A172 (cell line): ENCODE results near the gene PCDHGA5. TPM values are rescaled to one million over a fixed set of nuclear protein-coding genes. Genes with fewer than 3 reads are reported as not detected.
"Not testable (repeated sequence)": the region's sequence is repeated elsewhere in the genome, so short reads cannot be mapped to it uniquely, and the experiment has no call there.

Experiments
- DNase-seq: peaks from one replicate; pipeline ENCODE4 v3.0.0-alpha.2; 2015; ENCODE audit warnings: low spot score
- total RNA-seq: library from RNA; depleted of rRNA; stranded (reverse); fragments of >200 nt; shearing (Covaris generic); gene quantifications from 2 replicates; pipeline ENCODE4 v1.2.3, GENCODE V29; 2014; rRNA removed

The PCDHGA5 gene
- total RNA-seq, 1 experiment from 2014 or later, result 0.48 TPM

DNA sequence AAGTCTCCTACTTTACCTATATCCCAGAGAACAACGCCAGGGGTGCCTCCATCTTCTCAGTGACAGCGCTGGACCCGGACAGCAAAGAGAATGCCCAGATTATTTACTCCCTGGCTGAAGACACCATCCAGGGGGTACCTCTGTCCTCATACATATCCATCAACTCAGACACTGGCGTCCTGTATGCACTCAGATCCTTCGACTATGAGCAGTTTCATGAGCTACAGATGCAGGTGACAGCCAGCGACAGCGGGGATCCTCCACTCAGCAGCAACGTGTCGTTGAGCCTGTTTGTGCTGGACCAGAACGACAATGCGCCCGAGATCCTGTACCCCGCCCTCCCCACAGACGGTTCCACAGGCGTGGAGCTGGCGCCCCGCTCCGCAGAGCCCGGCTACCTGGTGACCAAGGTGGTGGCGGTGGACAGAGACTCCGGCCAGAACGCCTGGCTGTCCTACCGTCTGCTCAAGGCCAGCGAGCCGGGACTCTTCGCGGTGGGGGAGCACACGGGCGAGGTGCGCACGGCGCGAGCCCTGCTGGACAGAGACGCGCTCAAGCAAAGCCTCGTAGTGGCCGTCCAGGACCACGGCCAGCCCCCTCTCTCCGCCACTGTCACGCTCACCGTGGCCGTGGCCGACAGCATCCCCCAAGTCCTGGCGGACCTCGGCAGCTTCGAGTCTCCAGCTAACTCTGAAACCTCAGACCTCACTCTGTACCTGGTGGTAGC, 50.7 kb downstream of the PCDHGA5 start:
- not testable (repeated sequence) for DNase-seq

DNA sequence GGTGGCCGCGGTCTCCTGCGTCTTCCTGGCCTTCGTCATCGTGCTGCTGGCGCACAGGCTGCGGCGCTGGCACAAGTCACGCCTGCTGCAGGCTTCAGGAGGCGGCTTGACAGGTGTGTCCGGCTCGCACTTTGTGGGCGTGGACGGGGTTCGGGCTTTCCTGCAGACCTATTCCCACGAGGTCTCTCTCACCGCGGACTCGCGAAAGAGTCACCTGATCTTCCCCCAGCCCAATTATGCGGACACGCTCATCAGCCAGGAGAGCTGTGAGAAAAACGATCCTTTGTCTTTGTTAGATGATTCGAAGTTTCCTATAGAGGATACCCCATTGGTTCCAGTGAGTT, 51.3 kb downstream of the PCDHGA5 start:
- DNase-seq, result not testable (repeated sequence)

Other genes starting within 250 kb of the PCDHGA5 start
- 0.26 and 1.7 TPM in 2 replicates for gene PCDHB4, start 242.3 kb upstream of the PCDHGA5 start, total RNA-seq
- 45.5 and 52.8 TPM in 2 replicates for gene PCDHB5, start 229.0 kb upstream of the PCDHGA5 start, total RNA-seq
- gene PCDHB6, start 214.1 kb upstream of the PCDHGA5 start, total RNA-seq, result 0.79 and 1.7 TPM in 2 replicates
- gene PCDHB7, start 191.5 kb upstream of the PCDHGA5 start, total RNA-seq, result 5.2 and 6.9 TPM in 2 replicates
- 7.0 and 7.5 TPM in 2 replicates for gene PCDHB8, start 186.4 kb upstream of the PCDHGA5 start, total RNA-seq
- 4.2 and 7.9 TPM in 2 replicates for gene PCDHB16, start 181.8 kb upstream of the PCDHGA5 start, total RNA-seq
- 11.1 and 11.2 TPM in 2 replicates for gene PCDHB9, start 177.0 kb upstream of the PCDHGA5 start, total RNA-seq
- gene PCDHB10, start 171.8 kb upstream of the PCDHGA5 start, total RNA-seq, result 3.9 and 7.1 TPM in 2 replicates
- 1.7 and 2.0 TPM in 2 replicates for gene PCDHB11, start 164.5 kb upstream of the PCDHGA5 start, total RNA-seq
- 0.69 and 2.5 TPM in 2 replicates for gene PCDHB12, start 155.4 kb upstream of the PCDHGA5 start, total RNA-seq
- 1.1 TPM in 2 replicates for gene PCDHB13, start 150.2 kb upstream of the PCDHGA5 start, total RNA-seq
- gene PCDHB14, start 140.8 kb upstream of the PCDHGA5 start, total RNA-seq, result 17.6 and 18.2 TPM in 2 replicates
- gene PCDHB15, start 118.8 kb upstream of the PCDHGA5 start, total RNA-seq, result 0.26 and 1.0 TPM in 2 replicates
- gene SLC25A2, start 60.1 kb upstream of the PCDHGA5 start, total RNA-seq, result not detected in 2 replicates
- gene TAF7, start 43.4 kb upstream of the PCDHGA5 start, total RNA-seq, result 109 and 119 TPM in 2 replicates
- 1.5 and 1.6 TPM in 2 replicates for gene PCDHGA1, start 33.6 kb upstream of the PCDHGA5 start, total RNA-seq
- gene PCDHGA2, start 25.4 kb upstream of the PCDHGA5 start, total RNA-seq, result 0.57 and 1.1 TPM in 2 replicates
- 0.14 TPM in 1 of 2 replicates, not detected in the other for gene PCDHGA3, start 20.3 kb upstream of the PCDHGA5 start, total RNA-seq
- gene PCDHGB1, start 14.1 kb upstream of the PCDHGA5 start, total RNA-seq, result 1.2 and 2.0 TPM in 2 replicates
- gene PCDHGA4, start 9.1 kb upstream of the PCDHGA5 start, total RNA-seq, result 1.1 and 1.4 TPM in 2 replicates
- 0.34 and 1.6 TPM in 2 replicates for gene PCDHGB2, start 4.2 kb upstream of the PCDHGA5 start, total RNA-seq
- gene PCDHGB3, start 6.1 kb downstream of the PCDHGA5 start, total RNA-seq, result 0.81 and 1.7 TPM in 2 replicates
- gene PCDHGA6, start 9.7 kb downstream of the PCDHGA5 start, total RNA-seq, result 1.9 and 2.5 TPM in 2 replicates
- gene PCDHGA7, start 18.6 kb downstream of the PCDHGA5 start, total RNA-seq, result 0.69 TPM in 2 replicates
- gene PCDHGB4, start 23.5 kb downstream of the PCDHGA5 start, total RNA-seq, result 0.07 TPM in 2 replicates
- 0.05 and 0.31 TPM in 2 replicates for gene PCDHGA8, start 28.5 kb downstream of the PCDHGA5 start, total RNA-seq
- gene PCDHGB5, start 33.8 kb downstream of the PCDHGA5 start, total RNA-seq, result 0.10 TPM in 1 of 2 replicates, not detected in the other
- gene PCDHGA9, start 38.6 kb downstream of the PCDHGA5 start, total RNA-seq, result 2.8 and 3.4 TPM in 2 replicates
- 0.10 and 0.33 TPM in 2 replicates for gene PCDHGB6, start 43.9 kb downstream of the PCDHGA5 start, total RNA-seq
- gene PCDHGA10, start 48.8 kb downstream of the PCDHGA5 start, total RNA-seq, result 4.7 and 5.3 TPM in 2 replicates
- gene PCDHGB7, start 53.5 kb downstream of the PCDHGA5 start, total RNA-seq, result 14.6 and 15.0 TPM in 2 replicates
- 0.19 and 0.89 TPM in 2 replicates for gene PCDHGA11, start 56.9 kb downstream of the PCDHGA5 start, total RNA-seq
- gene PCDHGA12, start 66.3 kb downstream of the PCDHGA5 start, total RNA-seq, result 0.31 TPM in 1 of 2 replicates, not detected in the other
- gene PCDHGC3, start 111.8 kb downstream of the PCDHGA5 start, total RNA-seq, result 46.6 and 51.7 TPM in 2 replicates
- 0.22 TPM in 1 of 2 replicates, not detected in the other for gene PCDHGC4, start 120.9 kb downstream of the PCDHGA5 start, total RNA-seq
- gene PCDHGC5, start 124.9 kb downstream of the PCDHGA5 start, total RNA-seq, result 1.1 and 3.7 TPM in 2 replicates